H7 (cell line): ENCODE data around the gene PTGES3L. TPM values are rescaled to one million over a fixed set of nuclear protein-coding genes. Genes with fewer than 3 reads are reported as not detected.
"Not testable (repeated sequence)": the region's sequence is repeated elsewhere in the genome, so short reads cannot be mapped to it uniquely, and the experiment has no call there.

ENCODE experiments used
- DNase-seq: peaks from one replicate; pipeline ENCODE4 v3.0.0; 2012
- H3K27me3 ChIP-seq: 2 replicates; pipeline ENCODE4 v1.6.0; 2011; ENCODE audit warnings: mild to moderate bottlenecking, low read length; ENCODE audit not compliant: control insufficient read depth, insufficient read depth
- H3K36me3 ChIP-seq: replicated peaks from 2 replicates; pipeline ENCODE4 v1.5.1; 2011; ENCODE audit warnings: low read length; ENCODE audit not compliant: control insufficient read depth, insufficient read depth
- H3K4me3 ChIP-seq: 2 replicates; pipeline ENCODE4 v1.5.1; 2011; ENCODE audit warnings: low read depth, mild to moderate bottlenecking, control low read depth, low read length, moderate library complexity; ENCODE audit not compliant: insufficient read depth
- total RNA-seq: library from RNA; depleted of rRNA; stranded (reverse); fragments of >200 nt; shearing (Covaris generic); gene quantifications from 2 replicates; pipeline ENCODE4 v1.2.3, GENCODE V29; 2014

Gene PTGES3L
- total RNA-seq, 1 experiment from 2014 or later, result 1.0 TPM

DNA sequence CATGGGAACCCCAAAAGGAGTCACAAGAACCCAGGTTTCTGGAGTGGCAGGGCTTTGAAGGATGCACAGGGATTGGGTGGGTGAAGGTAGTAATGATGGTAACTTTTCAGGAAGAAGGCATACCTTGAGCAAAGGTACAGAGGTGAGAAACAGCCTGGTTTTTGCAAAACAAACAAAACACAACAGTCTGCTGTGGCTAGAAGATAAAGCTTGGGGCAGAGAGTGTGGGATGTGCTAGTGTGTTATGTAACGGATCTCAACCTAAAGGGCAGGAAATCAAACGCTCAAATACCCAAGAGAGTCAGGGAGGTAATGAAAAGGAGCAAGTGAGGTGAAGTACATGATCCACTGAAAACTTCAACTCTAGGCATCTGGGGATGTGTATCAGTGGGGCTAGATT, 4.6 kb downstream of the PTGES3L start:
- DNase-seq, result no peak
- no peaks in the 10 kb centered on the region for H3K27me3 ChIP-seq
- no peak overlapping the region for H3K4me3 ChIP-seq
- no peaks in the 10 kb centered on the region for H3K36me3 ChIP-seq

DNA sequence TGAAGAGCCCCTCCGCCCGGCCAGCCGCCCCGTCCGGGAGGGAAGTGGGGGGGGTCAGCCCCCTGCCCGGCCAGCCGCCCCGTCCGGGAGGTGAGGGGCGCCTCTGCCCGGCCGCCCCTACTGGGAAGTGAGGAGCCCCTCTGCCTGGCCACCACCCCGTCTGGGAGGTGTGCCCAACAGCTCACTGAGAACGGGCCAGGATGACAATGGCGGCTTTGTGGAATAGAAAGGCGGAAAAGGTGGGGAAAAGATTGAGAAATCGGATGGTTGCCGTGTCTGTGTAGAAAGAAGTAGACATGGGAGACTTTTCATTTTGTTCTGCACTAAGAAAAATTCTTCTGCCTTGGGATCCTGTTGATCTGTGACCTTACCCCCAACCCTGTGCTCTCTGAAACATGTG, 6.6 kb downstream of the PTGES3L start:
- not testable (repeated sequence) for H3K27me3 ChIP-seq, H3K36me3 ChIP-seq, H3K4me3 ChIP-seq, DNase-seq

DNA sequence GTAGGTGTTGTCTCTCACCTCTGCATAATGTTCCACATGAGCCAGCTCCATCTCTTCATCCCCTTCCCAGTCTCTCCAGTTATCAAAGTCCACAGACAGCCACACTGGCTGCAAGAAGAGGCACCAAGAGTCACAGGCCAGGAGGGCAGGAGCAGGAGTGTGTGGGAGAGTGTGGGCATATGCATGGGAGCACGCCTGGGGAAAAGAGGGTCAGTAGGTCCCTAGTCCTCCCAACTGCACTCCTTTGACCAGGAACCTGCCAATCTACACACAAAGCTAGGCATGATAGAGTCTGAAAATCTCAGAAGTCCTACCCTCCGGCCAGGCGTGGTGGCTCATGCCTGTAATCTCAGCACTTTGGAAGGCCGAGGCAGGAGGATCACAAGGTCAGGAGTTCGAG, 8.3 kb downstream of the PTGES3L start:
- Histone ChIP-seq H3K4me3 (no peak overlapping the region), H3K36me3 (no peaks in the 10 kb centered on the region), H3K27me3 (no peaks in the 10 kb centered on the region)
- DNase-seq, result no peak

- Histone ChIP-seq H3K4me3 (no peak overlapping the region), H3K36me3 (no peaks in the 10 kb centered on the region), H3K27me3 (no peaks in the 10 kb centered on the region)
- no peak for DNase-seq
Observed at GRCh38 chr17:42969001-42969581, 10.8 kb downstream of the PTGES3L start.

- H3K36me3 ChIP-seq, result no peaks in the 10 kb centered on the region
- H3K4me3 ChIP-seq, result no peak overlapping the region
- DNase-seq, result no peak
- H3K27me3 ChIP-seq, result no peaks in the 10 kb centered on the region
Observed at GRCh38 chr17:42967925-42968324, 12.0 kb downstream of the PTGES3L start.

GRCh38 chr17:42964161-42964932, 15.5 kb downstream of the PTGES3L start, which contains the start of gene AARSD1:
AARSD1 (minus strand) TSS chr17:42964454; CDS start chr17:42964440, 14 bp downstream.
- DNase-seq, result peak; percentile 86
- Histone ChIP-seq H3K4me3 (peak within 1 kb of the TSS; percentile 90), H3K36me3 (peaks cover 18% of the 10 kb centered on the region), H3K27me3 (no peaks in the 10 kb centered on the region)

DNA sequence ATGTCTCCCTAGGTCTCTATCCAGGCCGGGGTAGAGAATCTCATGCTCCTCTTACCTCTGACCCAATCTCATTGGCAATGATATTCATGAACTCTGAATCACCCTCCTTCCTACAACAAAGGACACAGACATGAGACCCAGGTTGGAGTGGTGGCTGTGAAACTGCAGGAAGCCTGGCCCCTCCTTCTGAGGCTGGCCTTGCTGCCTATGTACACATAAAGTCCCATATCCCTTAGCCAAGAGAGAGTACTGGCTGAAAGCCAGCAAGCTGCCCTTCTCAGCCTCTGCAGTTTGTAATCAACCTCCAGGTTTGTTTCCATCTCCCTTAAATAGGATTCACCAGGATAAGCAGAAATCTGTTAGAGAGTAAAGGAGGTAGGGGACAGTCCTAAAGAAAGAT, 26.2 kb downstream of the PTGES3L start:
- no peak for DNase-seq
- no peak overlapping the region for H3K4me3 ChIP-seq
- peaks cover 38% of the 10 kb centered on the region for H3K36me3 ChIP-seq
- no peaks in the 10 kb centered on the region for H3K27me3 ChIP-seq

DNA sequence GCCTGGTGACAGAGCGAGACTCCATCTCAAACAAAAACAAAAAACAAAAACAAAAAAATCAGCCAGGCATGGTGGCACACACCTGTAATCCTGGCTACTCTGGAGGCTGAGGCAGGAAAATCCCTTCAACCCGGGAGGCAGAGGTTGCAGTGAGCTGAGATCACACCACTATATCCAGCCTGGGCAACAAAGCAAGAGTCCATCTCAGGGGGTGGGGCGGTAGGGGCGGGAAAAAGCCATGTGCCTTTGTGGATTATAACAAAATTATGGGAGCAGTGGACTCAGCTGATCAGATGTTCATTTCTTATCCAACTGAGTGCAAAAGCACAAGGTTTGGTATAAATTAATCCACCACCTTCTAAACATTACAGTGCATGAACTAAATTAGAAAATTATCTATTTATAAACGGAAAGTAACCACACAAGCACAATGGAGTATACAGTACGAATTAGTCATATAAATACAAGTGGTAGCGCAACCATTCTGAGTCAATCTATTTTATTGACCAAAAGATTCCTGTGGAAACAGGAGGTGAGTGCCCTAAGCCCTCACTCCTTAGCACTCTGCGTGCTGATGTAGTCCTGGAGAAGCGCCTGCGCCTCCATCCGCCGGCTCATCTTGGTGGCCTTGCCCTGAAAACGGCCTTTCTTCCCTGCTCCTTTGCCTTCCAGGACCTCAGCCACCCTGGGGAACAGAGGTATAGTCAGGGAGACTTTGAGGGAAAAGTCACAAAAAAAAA, 29.7 kb downstream of the PTGES3L start:
- Histone ChIP-seq H3K36me3 (peaks cover 24% of the 10 kb centered on the region), H3K27me3 (no peaks in the 10 kb centered on the region), H3K4me3 (no peak overlapping the region)
- DNase-seq, result no peak

GRCh38 chr17:42946812-42947211, 33.1 kb downstream of the PTGES3L start:
- Histone ChIP-seq H3K36me3 (peaks cover 6% of the 10 kb centered on the region), H3K27me3 (no peaks in the 10 kb centered on the region), H3K4me3 (no peak overlapping the region)
- DNase-seq, result no peak

- H3K4me3 ChIP-seq, result no peak overlapping the region
- no peaks in the 10 kb centered on the region for H3K36me3 ChIP-seq
- no peak for DNase-seq
- H3K27me3 ChIP-seq, result no peaks in the 10 kb centered on the region; the same call in 1 of the 2 replicates
Observed at GRCh38 chr17:42944211-42944610, 35.7 kb downstream of the PTGES3L start.

GRCh38 chr17:42937712-42938596, 41.9 kb downstream of the PTGES3L start:
- Histone ChIP-seq H3K36me3 (no peaks in the 10 kb centered on the region), H3K4me3 (no peak overlapping the region), H3K27me3 (no peaks in the 10 kb centered on the region; the same call in 1 of the 2 replicates)
- DNase-seq, result peak; percentile 81

- Histone ChIP-seq H3K36me3 (no peaks in the 10 kb centered on the region), H3K4me3 (no peak overlapping the region), H3K27me3 (no peaks in the 10 kb centered on the region)
- DNase-seq, result no peak
Observed at GRCh38 chr17:42929497-42929844, 50.4 kb downstream of the PTGES3L start.

DNA sequence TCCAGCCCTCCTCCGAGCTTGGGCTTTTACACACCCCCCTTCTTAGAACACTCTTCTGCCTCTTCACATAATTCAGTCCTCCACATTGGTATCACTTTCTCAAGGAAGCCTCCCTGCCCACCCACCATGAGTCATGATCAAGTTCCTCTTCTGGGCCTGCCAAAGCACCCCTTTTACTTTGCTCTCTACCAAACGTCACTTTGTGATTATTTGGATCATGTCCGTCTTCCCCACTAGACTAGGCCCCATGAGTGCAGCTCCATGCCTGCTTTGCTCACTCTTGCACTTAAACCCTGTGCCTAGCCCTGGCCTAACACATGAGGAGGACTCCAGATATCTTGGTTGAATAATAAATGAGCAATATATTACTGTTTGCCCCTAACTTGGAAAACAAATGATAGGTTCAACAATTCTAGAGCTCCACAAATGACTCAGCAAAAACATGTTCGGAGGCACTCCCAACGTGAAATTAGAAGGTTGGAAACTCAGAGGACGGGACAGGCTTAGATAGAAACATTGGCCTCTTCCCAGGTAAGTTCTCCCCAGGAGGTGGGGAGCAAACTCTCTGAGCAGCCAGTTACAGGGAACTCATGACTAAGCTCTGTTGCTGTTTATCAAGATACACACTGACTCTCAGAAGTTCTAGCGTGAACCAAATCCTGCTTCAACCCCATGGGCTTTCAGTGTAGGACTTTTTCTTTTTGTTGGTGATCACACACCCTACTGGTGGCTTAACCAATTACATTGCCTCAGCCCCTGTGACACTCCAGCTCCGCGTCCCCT, 51.0 kb downstream of the PTGES3L start:
- Histone ChIP-seq H3K36me3 (no peaks in the 10 kb centered on the region), H3K4me3 (no peak overlapping the region), H3K27me3 (no peaks in the 10 kb centered on the region)
- DNase-seq, result peak; percentile 77

- peak; percentile 42 for DNase-seq
- Histone ChIP-seq H3K27me3 (no peaks in the 10 kb centered on the region), H3K4me3 (no peak overlapping the region), H3K36me3 (no peaks in the 10 kb centered on the region)
Observed at GRCh38 chr17:42924891-42925290, 55.0 kb downstream of the PTGES3L start.
